Breast epithelium (tissue), 3 donors: ENCODE data around the gene ITGB5.

ENCODE experiments used
- CTCF ChIP-seq, 3 donors: fragments of 450-650 bp; IDR thresholded peaks; one replicate each; pipeline ENCODE4 v1.5.1; 2016 to 2017; ENCODE audit warnings: antibody characterized with exemption in 3 of 3, mild to moderate bottlenecking in 3 of 3, moderate library complexity in 3 of 3
- POLR2A ChIP-seq: fragments of 450-650 bp; IDR thresholded peaks from one replicate; pipeline ENCODE4 v1.6.1; 2016; ENCODE audit warnings: antibody characterized with exemption, mild to moderate bottlenecking, moderate library complexity
- POLR2AphosphoS5 ChIP-seq, 3 donors: sonication (generic); formaldehyde crosslinking; IDR thresholded peaks; one replicate each; pipeline ENCODE4 v1.6.1; 2017; ENCODE audit warnings: antibody characterized with exemption in 3 of 3

GRCh38 chr3:124792341-124793040, 94.7 kb downstream of the ITGB5 start:
- TF ChIP-seq CTCF (IDR thresholded peaks at IDR 0.05) (no peak), POLR2A (no peak), POLR2AphosphoS5 (IDR thresholded peaks at IDR 0.05) (no peak)
